GM19328 (cell line): ENCODE data around the gene NAPA.
A peak's percentile ranks its signal among the peaks of the same experiment; 100 is the strongest.
"Not testable (repeated sequence)": the region's sequence is repeated elsewhere in the genome, so short reads cannot be mapped to it uniquely, and the experiment has no call there.

Source experiments
- ATAC-seq: cut with Tn5 transposase; IDR thresholded peaks from one replicate; pipeline ENCODE4 v1.9.1; 2021; ENCODE audit warnings: mild to moderate bottlenecking, moderate library complexity; ENCODE audit not compliant: unreplicated experiment

NAPA gene

GRCh38 chr19:47487551-47488515 lies 27.0 kb downstream of the NAPA start:
- ATAC-seq, result no peak

- ATAC-seq, result no peak
Observed at GRCh38 chr19:47486900-47487299, 28.0 kb downstream of the NAPA start.

- not testable (repeated sequence) for ATAC-seq
Observed at GRCh38 chr19:47486220-47486619, 28.6 kb downstream of the NAPA start.

GRCh38 chr19:47485210-47485609 lies 29.7 kb downstream of the NAPA start:
- no peak for ATAC-seq

- peak; percentile 59 for ATAC-seq
Observed at GRCh38 chr19:47483800-47484690, 30.8 kb downstream of the NAPA start, which contains the start of gene KPTN. TSS of gene KPTN (minus strand) at chr19:47484219. CDS start at chr19:47484160, 59 bp downstream.

GRCh38 chr19:47483200-47483599 lies 31.7 kb downstream of the NAPA start:
- ATAC-seq, result no peak

GRCh38 chr19:47481460-47482052 lies 33.3 kb downstream of the NAPA start:
- no peak for ATAC-seq

- ATAC-seq, result no peak
Observed at GRCh38 chr19:47480658-47481057, 34.2 kb downstream of the NAPA start.

- ATAC-seq, result no peak
Observed at GRCh38 chr19:47479701-47480503, 35.0 kb downstream of the NAPA start.

GRCh38 chr19:47476438-47476972 lies 38.4 kb downstream of the NAPA start:
- no peak for ATAC-seq

GRCh38 chr19:47475465-47475864 lies 39.4 kb downstream of the NAPA start:
- no peak for ATAC-seq

- ATAC-seq, result no peak
Observed at GRCh38 chr19:47473336-47473735, 41.5 kb downstream of the NAPA start.

- no peak for ATAC-seq
Observed at GRCh38 chr19:47471733-47472457, 43.0 kb downstream of the NAPA start, which contains the start of gene SLC8A2. TSS of gene SLC8A2 (minus strand) at chr19:47471893. CDS start at chr19:47466403, 5,490 bp downstream.

GRCh38 chr19:47471381-47471732 lies 43.5 kb downstream of the NAPA start:
- ATAC-seq, result no peak

GRCh38 chr19:47470447-47471195 lies 44.2 kb downstream of the NAPA start:
- ATAC-seq, result no peak

GRCh38 chr19:47469719-47470118 lies 45.1 kb downstream of the NAPA start:
- no peak for ATAC-seq

GRCh38 chr19:47469363-47469700 lies 45.5 kb downstream of the NAPA start:
- no peak for ATAC-seq

GRCh38 chr19:47467914-47468313 lies 46.9 kb downstream of the NAPA start:
- ATAC-seq, result no peak

- ATAC-seq, result no peak
Observed at GRCh38 chr19:47465957-47466356, 48.9 kb downstream of the NAPA start.
